ENCODE results near the gene MRTFB. TPM values are rescaled to one million over a fixed set of nuclear protein-coding genes. Genes with fewer than 3 reads are reported as not detected.

MRTFB gene
- total RNA-seq, 1 experiment from 2014 or later, result 67.3 TPM

DNA sequence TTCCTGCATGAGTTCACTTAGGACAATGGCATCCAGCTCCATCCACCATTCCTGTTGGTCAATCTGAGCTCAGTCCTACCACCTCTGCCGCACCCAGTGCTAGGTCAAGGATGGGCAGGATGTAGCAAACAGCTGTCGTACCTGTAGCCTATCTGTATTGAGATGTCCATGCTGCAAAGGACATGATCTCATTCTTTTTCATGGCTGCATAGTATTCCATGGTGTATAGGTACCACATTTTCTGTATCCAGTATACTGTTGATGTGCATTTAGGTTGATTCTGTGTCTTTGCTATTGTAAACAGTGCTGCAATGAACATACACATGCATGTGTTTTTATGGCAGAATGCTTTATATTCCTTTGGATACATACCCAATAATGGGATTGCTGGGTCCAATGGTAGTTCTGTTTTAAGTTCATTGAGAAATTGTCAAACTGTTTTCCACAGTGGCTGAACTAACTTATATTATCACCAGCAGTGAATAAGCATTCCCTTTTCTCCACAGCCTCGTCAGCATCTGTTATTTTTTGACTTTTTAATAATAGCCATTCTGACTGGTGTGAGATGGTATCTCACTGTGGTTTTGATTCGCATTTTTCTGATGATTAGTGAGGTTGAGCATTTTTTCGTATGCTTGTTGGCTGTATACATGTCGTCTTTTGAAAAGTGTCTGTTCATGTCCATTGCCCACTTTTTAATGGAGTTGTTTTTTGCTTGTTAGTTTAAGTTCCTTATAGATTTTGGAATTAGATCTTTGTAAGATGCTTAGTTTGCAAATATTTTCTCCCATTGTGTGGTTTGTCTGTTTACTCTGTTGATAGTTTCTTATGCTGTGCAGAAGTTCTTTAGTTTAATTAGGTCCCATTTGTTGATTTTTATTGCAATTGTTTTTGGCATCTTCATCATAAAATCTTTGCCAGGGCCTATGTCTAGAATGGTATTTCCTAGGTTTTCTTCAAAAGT, 7.2 kb upstream of the MRTFB start:
- no TSS peak for BruUV-seq (replicated peaks)
- no peak for DNase-seq
- no peaks in the 10 kb centered on the region for H3K27me3 Mint-ChIP-seq (ENCODE audit: unreplicated experiment)
- TF ChIP-seq CTCF (IDR thresholded peaks at IDR 0.05; ENCODE audit: unreplicated experiment), result no peak
- H3K4me1 Mint-ChIP-seq (ENCODE audit: low read depth, unreplicated experiment), result no peaks in the 10 kb centered on the region
- intact Hi-C loops (cut with micrococcal nuclease; ENCODE audit: unreplicated experiment), result no loop called here
- CTCF ChIA-PET, result interaction anchor here (1.0 kb wide), 1 partner anchor 140 kb away, joined by 3 read pairs; no protein-coding TSS in a partner anchor
- H3K27ac Mint-ChIP-seq (ENCODE audit: unreplicated experiment), result no peak overlapping the region
- H3K36me3 Mint-ChIP-seq (ENCODE audit: insufficient read depth, unreplicated experiment), result no peaks in the 10 kb centered on the region
- no peak overlapping the region for H3K4me3 Mint-ChIP-seq (ENCODE audit: low read depth, unreplicated experiment)
- peaks cover 3% of the 10 kb centered on the region for H3K9me3 Mint-ChIP-seq (ENCODE audit: low read depth, unreplicated experiment)

DNA sequence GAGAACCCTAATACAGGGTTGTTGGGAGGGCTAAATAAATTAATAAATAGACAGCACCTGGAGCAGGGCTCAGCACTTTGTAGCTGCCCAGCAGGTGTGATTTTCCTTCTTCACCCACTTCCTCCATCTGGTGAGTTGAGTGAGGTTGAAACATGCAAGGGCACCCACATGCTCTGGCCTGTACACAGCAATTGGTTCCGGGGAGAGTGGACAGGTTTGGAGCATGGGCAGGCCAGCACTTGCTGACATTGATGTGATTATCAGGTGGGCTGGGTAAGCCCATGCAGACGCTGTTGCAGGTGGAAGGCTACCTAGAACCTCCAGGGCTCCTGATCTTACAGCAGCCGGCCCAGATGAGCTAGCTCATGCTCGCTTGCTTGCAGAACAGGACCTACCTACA, 1.3 kb upstream of the MRTFB start:
- peaks cover 25% of the 10 kb centered on the region for H3K36me3 Mint-ChIP-seq (ENCODE audit: insufficient read depth, unreplicated experiment)
- CTCF ChIA-PET, result interaction anchor here (0.8 to 1.0 kb wide), 2 partner anchors 27 to 150 kb away, joined by 4 to 7 read pairs; partner anchors contain the start of gene ERCC4
- H3K4me3 Mint-ChIP-seq (ENCODE audit: low read depth, unreplicated experiment), result peak overlapping the region; percentile 93
- no peak for TF ChIP-seq CTCF (IDR thresholded peaks at IDR 0.05; ENCODE audit: unreplicated experiment)
- no peaks in the 10 kb centered on the region for H3K9me3 Mint-ChIP-seq (ENCODE audit: low read depth, unreplicated experiment)
- DNase-seq, result no peak
- H3K27ac Mint-ChIP-seq (ENCODE audit: unreplicated experiment), result peak overlapping the region; percentile 94
- H3K4me1 Mint-ChIP-seq (ENCODE audit: low read depth, unreplicated experiment), result peaks cover 43% of the 10 kb centered on the region
- BruUV-seq (replicated peaks), result no TSS peak
- intact Hi-C loops (cut with micrococcal nuclease; ENCODE audit: unreplicated experiment), result loop anchor here (5.0 kb wide), 3 partner anchors 77 to 117 kb away; no protein-coding TSS in a partner anchor
- no peaks in the 10 kb centered on the region for H3K27me3 Mint-ChIP-seq (ENCODE audit: unreplicated experiment)

DNA sequence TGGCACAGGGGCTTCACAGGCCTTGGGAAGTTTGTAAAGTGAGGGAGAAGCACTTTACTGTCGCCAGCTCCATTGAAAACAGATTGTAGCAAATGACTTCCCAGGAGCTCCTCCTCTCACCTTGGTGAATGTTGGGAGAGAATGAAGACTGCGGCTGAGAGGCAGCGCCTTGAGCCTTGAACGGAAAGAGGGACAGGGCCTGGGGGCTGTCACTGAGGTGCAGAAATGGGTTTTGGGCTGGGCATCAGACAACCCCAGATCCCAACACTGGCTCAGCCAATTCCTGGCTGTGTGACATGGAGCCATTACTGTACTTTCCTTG, 603 bp upstream of the MRTFB start:
- TF ChIP-seq CTCF (IDR thresholded peaks at IDR 0.05; ENCODE audit: unreplicated experiment), result no peak
- CTCF ChIA-PET, result no interaction called here
- H3K36me3 Mint-ChIP-seq (ENCODE audit: insufficient read depth, unreplicated experiment), result peaks cover 25% of the 10 kb centered on the region
- no peak for DNase-seq
- H3K9me3 Mint-ChIP-seq (ENCODE audit: low read depth, unreplicated experiment), result no peaks in the 10 kb centered on the region
- H3K27ac Mint-ChIP-seq (ENCODE audit: unreplicated experiment), result peak overlapping the region; percentile 94
- peak overlapping the region; percentile 93 for H3K4me3 Mint-ChIP-seq (ENCODE audit: low read depth, unreplicated experiment)
- intact Hi-C loops (cut with micrococcal nuclease; ENCODE audit: unreplicated experiment), result loop anchor here (5.0 kb wide), 3 partner anchors 77 to 117 kb away; no protein-coding TSS in a partner anchor
- no peaks in the 10 kb centered on the region for H3K27me3 Mint-ChIP-seq (ENCODE audit: unreplicated experiment)
- peaks cover 43% of the 10 kb centered on the region for H3K4me1 Mint-ChIP-seq (ENCODE audit: low read depth, unreplicated experiment)
- BruUV-seq (replicated peaks), result no TSS peak

DNA sequence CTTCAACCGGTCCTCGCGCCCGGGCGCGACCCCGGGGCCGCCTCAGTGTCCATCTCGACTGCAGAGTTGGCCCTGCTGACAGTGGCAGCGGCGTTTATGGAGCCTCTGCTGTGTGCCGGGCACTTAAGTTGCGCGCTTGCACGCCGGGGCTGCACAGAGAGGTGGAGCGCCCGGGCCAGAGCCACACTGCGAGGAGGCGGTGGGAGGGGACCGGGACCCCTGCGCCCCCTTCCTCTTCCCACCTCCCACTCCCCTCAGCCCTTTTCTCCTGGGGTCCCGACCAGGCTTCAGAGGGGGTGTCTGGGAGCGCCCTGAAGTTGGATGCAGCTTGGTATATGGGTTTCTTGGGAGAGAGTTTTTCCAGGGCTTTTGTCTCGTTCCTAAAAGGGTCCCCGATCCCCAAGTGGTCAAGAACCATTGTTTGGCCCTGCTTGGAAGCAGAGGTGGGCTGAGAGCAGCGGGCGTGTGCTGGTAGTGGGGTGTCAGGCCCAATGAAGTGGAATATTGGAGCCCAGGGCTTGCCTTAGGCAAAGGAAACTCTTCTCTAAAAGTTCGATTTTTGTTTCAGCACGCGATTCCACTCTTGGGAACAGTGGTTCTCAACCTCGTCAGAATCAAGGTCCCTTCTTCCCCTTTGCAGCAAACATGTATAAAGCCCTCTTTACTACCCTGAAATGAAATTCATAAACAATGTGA, 605 bp downstream of the MRTFB start:
- DNase-seq, result no peak
- intact Hi-C loops (cut with micrococcal nuclease; ENCODE audit: unreplicated experiment), result loop anchor here (2.0 to 5.0 kb wide), 4 partner anchors 25 to 116 kb away; no protein-coding TSS in a partner anchor
- CTCF ChIA-PET, result no interaction called here

More for the DNA sequence above, 605 bp downstream of the MRTFB start:
- Mint-ChIP-seq H3K4me1 (ENCODE audit: low read depth, unreplicated experiment) (peaks cover 43% of the 10 kb centered on the region), H3K27me3 (ENCODE audit: unreplicated experiment) (no peaks in the 10 kb centered on the region), H3K36me3 (ENCODE audit: insufficient read depth, unreplicated experiment) (peaks cover 33% of the 10 kb centered on the region), H3K4me3 (ENCODE audit: low read depth, unreplicated experiment) (peak overlapping the region; percentile 93), H3K27ac (ENCODE audit: unreplicated experiment) (peak overlapping the region; percentile 56), H3K9me3 (ENCODE audit: low read depth, unreplicated experiment) (no peaks in the 10 kb centered on the region)
- BruUV-seq (replicated peaks), result no TSS peak
- no peak for TF ChIP-seq CTCF (IDR thresholded peaks at IDR 0.05; ENCODE audit: unreplicated experiment)
